WI38 (cell line): ENCODE data around the gene ADAMTSL5.

ENCODE experiments used
- H3K4me3 ChIP-seq: 2 replicates; pipeline ENCODE4 v1.5.1; 2011; ENCODE audit warnings: low read depth, mild to moderate bottlenecking, control low read depth, low read length
- TF ChIP-seq, protein P1 (sequence below): IDR thresholded peaks from 2 replicates; pipeline ENCODE4 v1.5.1; 2012; ENCODE audit warnings: low read depth, mild to moderate bottlenecking, control low read depth, low read length

The ADAMTSL5 gene

GRCh38 chr19:1475751-1476437 is 36.9 kb downstream of the ADAMTSL5 start:
- H3K4me3 ChIP-seq = no peak overlapping the region
- TF ChIP-seq, protein P1, sequence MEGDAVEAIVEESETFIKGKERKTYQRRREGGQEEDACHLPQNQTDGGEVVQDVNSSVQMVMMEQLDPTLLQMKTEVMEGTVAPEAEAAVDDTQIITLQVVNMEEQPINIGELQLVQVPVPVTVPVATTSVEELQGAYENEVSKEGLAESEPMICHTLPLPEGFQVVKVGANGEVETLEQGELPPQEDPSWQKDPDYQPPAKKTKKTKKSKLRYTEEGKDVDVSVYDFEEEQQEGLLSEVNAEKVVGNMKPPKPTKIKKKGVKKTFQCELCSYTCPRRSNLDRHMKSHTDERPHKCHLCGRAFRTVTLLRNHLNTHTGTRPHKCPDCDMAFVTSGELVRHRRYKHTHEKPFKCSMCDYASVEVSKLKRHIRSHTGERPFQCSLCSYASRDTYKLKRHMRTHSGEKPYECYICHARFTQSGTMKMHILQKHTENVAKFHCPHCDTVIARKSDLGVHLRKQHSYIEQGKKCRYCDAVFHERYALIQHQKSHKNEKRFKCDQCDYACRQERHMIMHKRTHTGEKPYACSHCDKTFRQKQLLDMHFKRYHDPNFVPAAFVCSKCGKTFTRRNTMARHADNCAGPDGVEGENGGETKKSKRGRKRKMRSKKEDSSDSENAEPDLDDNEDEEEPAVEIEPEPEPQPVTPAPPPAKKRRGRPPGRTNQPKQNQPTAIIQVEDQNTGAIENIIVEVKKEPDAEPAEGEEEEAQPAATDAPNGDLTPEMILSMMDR = no peak

GRCh38 chr19:1474765-1475351 is 38.0 kb downstream of the ADAMTSL5 start:
- H3K4me3 ChIP-seq = no peak overlapping the region
- TF ChIP-seq, protein P1 = no peak

GRCh38 chr19:1474011-1474764 is 38.6 kb downstream of the ADAMTSL5 start:
- no peak overlapping the region for H3K4me3 ChIP-seq
- TF ChIP-seq, protein P1 = no peak

DNA sequence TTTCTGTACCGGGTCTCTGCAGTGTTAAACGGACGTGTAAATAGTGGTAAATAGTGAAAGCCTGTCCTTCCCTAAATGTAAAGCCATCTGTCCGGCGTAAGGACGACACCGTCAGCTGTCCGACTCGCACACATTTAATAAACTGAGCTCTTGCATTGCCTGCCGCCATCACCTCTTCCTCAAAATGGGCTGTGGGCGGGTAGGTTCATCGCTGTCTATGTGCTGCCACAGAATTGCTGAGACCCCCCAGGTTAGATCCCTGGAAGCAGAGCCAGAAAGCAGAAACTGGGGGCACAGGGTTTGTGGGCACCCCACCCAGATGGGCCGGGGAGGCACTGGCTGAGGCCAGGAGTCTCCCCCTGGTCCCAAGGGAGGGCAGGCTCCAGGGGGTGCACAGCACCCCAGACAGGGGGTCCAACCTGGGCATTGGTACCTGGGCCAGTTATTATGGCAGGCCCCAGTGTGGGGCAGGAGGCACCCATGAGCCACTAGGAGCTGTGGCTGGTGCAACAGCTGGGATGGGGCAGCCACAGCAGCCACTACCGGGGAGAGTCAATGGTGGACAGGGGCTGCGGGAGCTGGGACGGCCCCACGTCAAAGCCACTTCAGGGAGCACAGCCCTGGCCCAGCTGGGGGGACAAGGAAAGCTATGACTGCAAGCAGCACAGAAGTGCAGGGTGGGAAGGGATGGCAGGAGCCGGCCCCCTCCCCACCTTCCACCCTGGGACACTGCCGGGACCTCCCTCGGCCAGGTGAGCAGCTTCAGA is 39.6 kb downstream of the ADAMTSL5 start:
- no peak overlapping the region for H3K4me3 ChIP-seq
- TF ChIP-seq, protein P1 = no peak

DNA sequence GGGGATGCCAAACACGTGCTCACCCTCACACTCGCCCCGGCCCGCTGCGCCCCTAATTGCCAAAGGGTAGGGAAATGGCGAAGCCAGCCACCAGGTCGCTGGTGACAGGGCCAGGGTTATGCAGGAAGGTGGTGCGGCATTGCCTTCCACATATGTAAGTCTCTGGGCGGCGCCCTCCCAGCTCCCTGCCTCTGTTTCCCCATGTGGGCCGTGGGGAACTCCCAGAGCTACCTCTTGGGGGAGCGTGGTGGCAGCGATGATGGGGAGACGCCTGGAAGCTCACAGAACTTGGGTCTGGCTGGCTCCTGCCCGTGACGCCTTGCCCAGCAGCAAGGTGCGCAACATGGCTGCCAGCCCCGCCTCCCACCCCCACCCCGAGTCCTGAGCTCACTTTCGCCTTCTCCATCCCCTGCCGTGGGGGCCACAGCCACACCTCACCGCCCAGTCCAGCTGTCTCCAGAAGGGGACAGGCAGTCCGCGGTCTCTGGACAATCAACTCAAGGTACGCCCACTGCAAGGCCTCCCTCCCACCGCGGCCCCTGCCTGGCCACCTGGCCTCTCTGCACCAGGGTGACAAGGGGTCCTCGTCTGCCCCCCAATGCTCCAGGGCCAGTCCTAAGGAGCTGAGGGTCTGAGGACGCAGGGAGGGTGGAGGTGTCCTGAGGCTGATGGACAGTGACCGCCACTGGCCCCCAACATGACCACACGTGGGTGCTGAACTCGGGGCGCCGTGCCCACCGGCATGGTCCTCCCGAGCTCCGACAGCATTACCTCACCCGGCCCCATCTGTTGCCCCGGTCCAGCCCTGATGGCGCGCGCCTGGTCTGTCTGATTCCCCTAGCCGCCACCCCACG is 40.4 kb downstream of the ADAMTSL5 start:
- TF ChIP-seq, protein P1 = no peak
- no peak overlapping the region for H3K4me3 ChIP-seq

DNA sequence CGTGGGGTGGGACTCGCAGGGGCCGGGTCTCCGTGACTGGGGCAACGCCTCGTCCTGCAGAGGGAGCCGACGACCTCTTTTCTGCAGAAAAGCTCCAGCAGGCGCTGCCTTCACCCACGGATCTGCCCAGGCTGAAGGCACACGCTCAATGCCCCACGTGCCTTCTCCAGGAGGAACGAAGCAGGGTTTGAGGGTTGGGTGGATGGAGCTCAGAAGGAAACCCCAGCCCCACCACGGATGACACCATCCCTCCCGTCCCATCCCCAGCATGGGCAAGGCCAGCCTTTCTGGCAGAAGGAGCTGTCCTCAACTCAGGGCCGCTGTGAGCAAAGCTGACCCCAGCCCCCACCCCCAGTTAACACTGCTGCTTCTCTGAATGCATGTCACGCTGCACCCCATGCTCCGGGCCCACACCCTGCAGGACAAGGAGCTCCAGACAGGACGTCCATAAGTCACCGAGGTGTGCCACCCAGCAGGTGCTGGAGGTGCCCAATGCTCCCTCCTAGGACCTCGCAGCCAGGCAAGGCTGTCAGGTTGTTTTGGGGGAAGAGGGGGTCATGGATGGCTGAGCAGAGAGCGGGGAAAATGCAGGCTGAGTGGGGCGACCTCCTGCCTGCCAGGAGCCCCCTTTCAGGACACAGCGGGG is 41.2 kb downstream of the ADAMTSL5 start:
- TF ChIP-seq, protein P1 = no peak
- H3K4me3 ChIP-seq = no peak overlapping the region
